AG04450 (cell line): ENCODE data around the gene DRC1. TPM values are rescaled to one million over a fixed set of nuclear protein-coding genes. Genes with fewer than 3 reads are reported as not detected.
A peak's percentile ranks its signal among the peaks of the same experiment; 100 is the strongest.

Experiments
- CTCF ChIA-PET: fragments of 300-600, 350-600 bp; formaldehyde crosslinking; extraction: SDS; loops from one replicate; lab custom pipeline; 2022; ENCODE audit warnings: antibody characterized with exemption, inconsistent platforms; lab: Charles Lee
- POLR2A ChIA-PET: fragments of 350-600 bp; formaldehyde crosslinking; extraction: SDS; loops from one replicate; lab custom pipeline; 2021; ENCODE audit warnings: antibody characterized with exemption, inconsistent platforms; lab: Yijun Ruan, JAX
- DNase-seq: peaks from one replicate; pipeline ENCODE4 v3.0.0-alpha.2; 2011; ENCODE audit warnings: low read depth, low spot score
- H3K27ac ChIP-seq: one replicate; pipeline ENCODE4 v1.5.1; 2012; ENCODE audit warnings: low read depth, low read length, control low read depth
- H3K27me3 ChIP-seq: one replicate; pipeline ENCODE4 v1.6.0; 2012; ENCODE audit warnings: low read length; ENCODE audit not compliant: control insufficient read depth, insufficient read depth
- H3K4me3 ChIP-seq: 2 replicates; pipeline ENCODE4 v1.5.1; 2011; ENCODE audit warnings: mild to moderate bottlenecking, low read depth, low read length, control low read depth
- H3K9me3 ChIP-seq: 2 replicates; pipeline ENCODE4 v1.5.1; 2012; ENCODE audit warnings: low read length; ENCODE audit not compliant: control insufficient read depth, insufficient read depth
- CTCF ChIP-seq: IDR thresholded peaks from 2 replicates; pipeline ENCODE4 v1.5.1; 2011; ENCODE audit warnings: low read depth, low read length, control low read depth, inconsistent platforms
- polyA plus RNA-seq: library from polyadenylated mRNA; depleted of rRNA; stranded (reverse); fragments of >200 nt; gene quantifications from 2 replicates; pipeline ENCODE4 v1.2.3, GENCODE V29; 2011

The DRC1 gene
- polyA plus RNA-seq, 1 experiment: not detected

DNA sequence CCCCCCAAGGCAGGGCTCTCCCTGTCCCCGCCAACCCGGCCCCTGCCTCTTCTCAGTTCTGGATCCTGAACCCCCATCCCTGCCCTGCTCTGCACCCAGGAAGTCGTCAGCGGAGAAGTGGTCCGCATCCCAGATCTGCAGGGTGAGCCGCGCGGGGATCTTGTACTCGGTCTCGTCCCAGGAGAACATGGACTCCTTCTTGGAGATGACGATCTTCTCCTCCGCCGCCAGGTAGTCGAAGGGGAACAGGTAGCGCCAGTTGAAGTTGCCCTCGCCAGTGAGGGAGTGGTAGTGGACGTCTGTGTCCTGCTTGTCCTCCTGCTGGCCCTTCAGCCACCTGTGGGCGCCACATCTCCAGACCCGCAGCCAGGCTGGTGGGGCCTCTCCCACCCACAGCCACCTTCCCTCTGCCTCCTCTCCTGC, 59.9 kb downstream of the DRC1 start:
- DNase-seq: no peak
- Histone ChIP-seq H3K9me3 (no peaks in the 10 kb centered on the region; the same call in 1 of the 2 replicates), H3K27me3 (peaks cover 10% of the 10 kb centered on the region), H3K27ac (no peak overlapping the region), H3K4me3 (no peak overlapping the region)
- no peak for TF ChIP-seq CTCF
- POLR2A ChIA-PET: no interaction called here
- CTCF ChIA-PET: no interaction called here

DNA sequence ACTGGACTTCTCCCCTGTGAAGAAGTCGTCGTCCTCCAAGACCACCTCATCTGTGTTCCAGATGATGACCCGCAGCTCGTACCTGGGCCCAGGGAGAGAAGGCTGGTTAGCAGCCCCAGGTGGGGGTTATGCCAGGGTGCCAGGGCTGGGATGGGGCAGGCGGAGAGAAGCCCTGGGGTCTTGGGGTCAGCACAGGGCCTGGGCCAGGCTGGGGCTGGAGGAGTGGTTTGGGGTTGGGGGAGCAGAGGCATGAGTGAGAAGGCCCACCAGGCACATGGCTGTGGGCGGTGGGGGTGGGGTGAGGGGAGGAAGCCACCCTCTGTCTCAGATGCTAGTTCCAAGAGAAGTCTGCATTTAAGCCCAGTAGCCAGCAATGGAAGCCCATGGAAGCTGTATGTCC, 60.4 kb downstream of the DRC1 start:
- Histone ChIP-seq H3K27ac (no peak overlapping the region), H3K27me3 (peaks cover 10% of the 10 kb centered on the region), H3K9me3 (no peaks in the 10 kb centered on the region; the same call in 1 of the 2 replicates), H3K4me3 (no peak overlapping the region)
- no peak for TF ChIP-seq CTCF
- ChIA-PET POLR2A (no interaction called here), CTCF (no interaction called here)
- no peak for DNase-seq

- peaks cover 10% of the 10 kb centered on the region for H3K27me3 ChIP-seq
- TF ChIP-seq CTCF: peak; percentile 50
- ChIA-PET CTCF (no interaction called here), POLR2A (no interaction called here)
- H3K4me3 ChIP-seq: no peak overlapping the region
- H3K9me3 ChIP-seq: no peaks in the 10 kb centered on the region; the same call in 1 of the 2 replicates
- DNase-seq: no peak
- H3K27ac ChIP-seq: no peak overlapping the region
Measured at GRCh38 chr2:26462511-26463243, 61.0 kb downstream of the DRC1 start.

DNA sequence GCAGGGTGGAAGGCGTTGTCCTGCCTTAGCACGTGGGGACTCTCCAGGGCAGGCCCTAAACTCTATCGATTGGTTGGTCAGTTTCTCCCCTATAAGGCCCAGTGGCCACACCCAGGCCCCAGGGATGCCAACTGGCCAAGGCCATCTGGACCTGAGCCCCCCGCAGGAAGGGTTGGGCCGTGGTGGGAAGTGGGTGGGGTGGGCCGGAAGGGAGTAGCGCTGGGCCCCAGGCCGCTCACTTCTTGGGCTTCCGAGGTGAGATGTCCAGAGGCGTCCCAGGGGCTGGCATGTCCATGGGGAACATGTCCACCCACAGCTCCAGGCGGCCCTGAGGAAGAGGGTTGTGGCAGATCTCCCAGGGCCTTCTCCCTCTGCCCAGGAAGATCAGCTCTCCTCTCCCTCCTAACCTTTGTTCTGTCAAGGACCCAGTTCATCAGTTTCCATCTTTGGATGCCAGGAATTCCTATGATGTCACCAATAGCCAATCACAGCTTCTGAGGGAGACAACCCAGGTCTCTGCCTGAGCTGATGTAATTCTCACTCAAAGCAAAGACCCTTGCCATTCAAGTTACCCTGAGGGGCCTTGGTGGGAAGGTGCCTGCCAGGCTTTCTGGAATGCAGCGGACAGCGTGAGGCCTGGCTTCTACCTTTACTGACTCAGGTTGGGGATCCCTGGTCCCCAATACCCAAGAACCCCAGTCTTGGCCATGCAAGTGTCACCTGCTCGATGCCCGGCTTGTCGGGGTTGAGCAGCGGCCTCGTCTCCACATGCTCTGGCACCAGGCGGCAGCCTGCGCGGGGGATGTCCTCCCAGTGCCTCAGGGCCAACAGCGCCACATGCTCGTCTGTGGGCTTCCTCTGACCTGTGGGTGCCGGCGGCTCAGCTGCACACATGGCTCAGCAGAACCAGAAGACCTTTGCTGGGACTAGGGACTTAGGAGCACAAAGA, 61.8 kb downstream of the DRC1 start:
- CTCF ChIA-PET: no interaction called here
- H3K9me3 ChIP-seq: no peaks in the 10 kb centered on the region; the same call in 1 of the 2 replicates

More for the DNA sequence above, 61.8 kb downstream of the DRC1 start:
- peaks cover 7% of the 10 kb centered on the region for H3K27me3 ChIP-seq
- POLR2A ChIA-PET: no interaction called here
- DNase-seq: no peak
- no peak for TF ChIP-seq CTCF
- no peak overlapping the region for H3K4me3 ChIP-seq
- H3K27ac ChIP-seq: no peak overlapping the region
